SK-N-SH (cell line): ENCODE results near the gene TRPV6. TPM values are rescaled to one million over a fixed set of nuclear protein-coding genes. Genes with fewer than 3 reads are reported as not detected.

Experiments used
- CTCF ChIA-PET: fragments of 300-600, 350-600 bp; formaldehyde crosslinking; extraction: SDS; loops from one replicate; lab custom pipeline; 2021; lab: Yijun Ruan, JAX
- POLR2A ChIA-PET: fragments of 350-600 bp; sonication (Branson Sonifier 250); formaldehyde crosslinking; extraction: SDS; loops from one replicate; lab custom pipeline; 2020; ENCODE audit warnings: antibody characterized with exemption, inconsistent platforms; lab: Yijun Ruan, JAX
- DNase-seq: peaks from one replicate; pipeline ENCODE4 v3.0.0; 2012
- H2AFZ ChIP-seq: fragments of 200-600 bp; sonication (generic); 2 replicates; pipeline ENCODE4 v1.8.1; 2016; ENCODE audit warnings: antibody characterized with exemption, mild to moderate bottlenecking, low read depth
- H3F3A ChIP-seq: fragments of 200-600 bp; sonication (generic); replicated peaks from 2 replicates; pipeline ENCODE3; 2016; ENCODE audit warnings: antibody characterized with exemption, mild to moderate bottlenecking; ENCODE audit not compliant: insufficient read depth
- H3K27ac ChIP-seq, 2 experiments: fragments of 200-500 bp in 1 of 2; fragments of 200-600 bp in 1 of 2; sonication (Bioruptor generic) in 1 of 2; sonication (generic), shearing (Covaris generic) in 1 of 2; 2 replicates each; pipeline versions ENCODE4 v1.5.1 to v1.6.1; 2014 to 2016; ENCODE audit warnings: low read depth in 2 of 2, inconsistent platforms in 1 of 2, low read length in 1 of 2, mild to moderate bottlenecking in 1 of 2, mixed read lengths in 1 of 2
- H3K27me3 ChIP-seq: fragments of 200-600 bp; sonication (generic), shearing (Covaris generic); 2 replicates; pipeline ENCODE4 v1.6.1; 2016; ENCODE audit warnings: mixed run types; ENCODE audit not compliant: insufficient read depth
- H3K36me3 ChIP-seq, 2 experiments: fragments of 200-500 bp in 1 of 2; fragments of 200-600 bp in 1 of 2; sonication (Bioruptor generic) in 1 of 2; sonication (generic) in 1 of 2; replicated peaks in 1 of 2; 2 replicates each; pipeline versions ENCODE3 to v1.5.1; 2014 to 2016; ENCODE audit warnings: low read length in 1 of 2, mild to moderate bottlenecking in 1 of 2; ENCODE audit not compliant: insufficient read depth in 2 of 2, control insufficient read depth in 1 of 2
- H3K4me1 ChIP-seq, 2 experiments: fragments of 200-500 bp in 1 of 2; fragments of 200-600 bp in 1 of 2; sonication (Bioruptor generic) in 1 of 2; sonication (generic), shearing (Covaris generic) in 1 of 2; 2 replicates each; pipeline versions ENCODE4 v1.5.1 to v1.6.1; 2014 to 2016; ENCODE audit warnings: low read depth in 1 of 2, low read length in 1 of 2, mixed run types in 1 of 2; ENCODE audit not compliant: insufficient read depth in 2 of 2, control insufficient read depth in 1 of 2
- H3K4me2 ChIP-seq: fragments of 200-600 bp; sonication (generic), shearing (Covaris generic); 2 replicates; pipeline ENCODE4 v1.6.1; 2017; ENCODE audit warnings: mixed run types
- H3K4me3 ChIP-seq, 2 experiments: fragments of 200-500 bp in 1 of 2; fragments of 200-600 bp in 1 of 2; sonication (Bioruptor generic) in 1 of 2; sonication (generic), shearing (Covaris generic) in 1 of 2; 2 replicates each; pipeline versions ENCODE4 v1.5.1 to v1.8.1; 2014 to 2016; ENCODE audit warnings: low read depth in 2 of 2, inconsistent platforms in 1 of 2, low read length in 1 of 2, mild to moderate bottlenecking in 1 of 2, mixed read lengths in 1 of 2, moderate library complexity in 1 of 2
- H3K79me2 ChIP-seq: fragments of 200-600 bp; sonication (generic); 2 replicates; pipeline ENCODE4 v1.8.1; 2017; ENCODE audit warnings: mild to moderate bottlenecking; ENCODE audit not compliant: insufficient read depth
- H3K9ac ChIP-seq: fragments of 200-600 bp; sonication (generic); 2 replicates; pipeline ENCODE4 v1.6.1; 2017; ENCODE audit warnings: mixed run types
- H3K9me2 ChIP-seq: fragments of 200-600 bp; sonication (generic); 2 replicates; pipeline ENCODE4 v1.6.1; 2017; ENCODE audit warnings: mixed run types
- H3K9me3 ChIP-seq: fragments of 200-600 bp; sonication (generic); 2 replicates; pipeline ENCODE4 v1.6.1; 2017; ENCODE audit warnings: mixed run types, mild to moderate bottlenecking, moderate library complexity
- H4K20me1 ChIP-seq: fragments of 200-600 bp; sonication (generic); 2 replicates; pipeline ENCODE4 v1.6.1; 2017; ENCODE audit warnings: mild to moderate bottlenecking, mixed run types; ENCODE audit not compliant: insufficient read depth
- FOSL2 ChIP-seq: IDR thresholded peaks from 2 replicates; pipeline ENCODE4 v1.4.0; 2012; ENCODE audit warnings: low read depth, mild to moderate bottlenecking, moderate library complexity, borderline replicate concordance
- FOXJ3 ChIP-seq: sonication (generic); formaldehyde crosslinking; IDR thresholded peaks from 2 replicates; pipeline ENCODE4 v1.5.1; 2020; ENCODE audit warnings: mild to moderate bottlenecking, missing genetic modification reagents
- FOXM1 ChIP-seq: IDR thresholded peaks from 2 replicates; pipeline ENCODE4 v1.4.0; 2012; ENCODE audit warnings: low read depth, mild to moderate bottlenecking
- GATA2 ChIP-seq: sonication (generic); formaldehyde crosslinking; IDR thresholded peaks from 2 replicates; pipeline ENCODE4 v1.5.0; 2020; ENCODE audit warnings: mild to moderate bottlenecking, missing genetic modification reagents
- IRF3 ChIP-seq: fragments of 150-350 bp; IDR thresholded peaks from 2 replicates; pipeline ENCODE4 v1.6.1; 2016; ENCODE audit warnings: mild to moderate bottlenecking, low read depth, low read length
- JUND ChIP-seq: IDR thresholded peaks from 2 replicates; pipeline ENCODE4 v1.4.0; 2012
- NFIC ChIP-seq: IDR thresholded peaks from 2 replicates; pipeline ENCODE4 v1.4.0; 2012; ENCODE audit warnings: borderline replicate concordance
- POLR2AphosphoS5 ChIP-seq: IDR thresholded peaks from 2 replicates; pipeline ENCODE4 v1.6.1; 2012; ENCODE audit warnings: low read depth, low read length
- RAD21 ChIP-seq: IDR thresholded peaks from 2 replicates; pipeline ENCODE4 v1.6.1; 2012; ENCODE audit warnings: mild to moderate bottlenecking, low read length
- RCOR1 ChIP-seq: fragments of 150-350 bp; IDR thresholded peaks from 2 replicates; pipeline ENCODE4 v1.6.1; 2017; ENCODE audit warnings: antibody characterized with exemption, low read length
- RFX5 ChIP-seq: IDR thresholded peaks from 2 replicates; pipeline ENCODE4 v1.6.1; 2012; ENCODE audit warnings: mild to moderate bottlenecking, improper control_type of control experiment, low read length
- SMC3 ChIP-seq: IDR thresholded peaks from 2 replicates; pipeline ENCODE4 v1.6.1; 2012; ENCODE audit warnings: low read depth, low read length, improper control_type of control experiment
- TAF1 ChIP-seq: IDR thresholded peaks from 2 replicates; pipeline ENCODE4 v1.6.1; 2012; ENCODE audit warnings: low read depth, mild to moderate bottlenecking, low read length, moderate library complexity, borderline replicate concordance
- TCF12 ChIP-seq: IDR thresholded peaks from 2 replicates; pipeline ENCODE4 v1.4.0; 2012
- TEAD4 ChIP-seq: IDR thresholded peaks from 2 replicates; pipeline ENCODE4 v1.4.0; 2012; ENCODE audit warnings: mild to moderate bottlenecking, borderline replicate concordance; ENCODE audit not compliant: insufficient read depth
- USF2 ChIP-seq: fragments of 150-350 bp; IDR thresholded peaks from 2 replicates; pipeline ENCODE4 v1.6.1; 2017; ENCODE audit warnings: antibody characterized with exemption, low read length, low read depth, borderline replicate concordance
- YY1 ChIP-seq: IDR thresholded peaks from 2 replicates; pipeline ENCODE4 v1.4.0; 2012; ENCODE audit warnings: low read depth, mild to moderate bottlenecking
- WGBS: methylation state at CpG from one replicate; pipeline ENCODE4 v1.1.6; 2017; ENCODE audit warnings: low lambda C conversion rate; 5-methylcytosine and 5-hydroxymethylcytosine counted together
- polyA plus RNA-seq, 3 experiments: library from polyadenylated mRNA; depleted of rRNA; stranded (reverse); fragments of >200 nt; gene quantifications; 2 replicates each; pipeline ENCODE4 v1.2.3, GENCODE V29; 2012
- TF ChIP-seq, protein P1 (sequence below): IDR thresholded peaks from 2 replicates; pipeline ENCODE4 v1.4.0; 2012; ENCODE audit warnings: low read depth
- TF ChIP-seq, protein P2 (sequence below): fragments of 200-600 bp; sonication (generic); IDR thresholded peaks from 2 replicates; pipeline ENCODE4 v1.6.1; 2017; ENCODE audit warnings: antibody characterized with exemption, mild to moderate bottlenecking, moderate library complexity

TRPV6 gene
- polyA plus RNA-seq, 1 of the 3 experiments (the other 2 are of a cell fraction): not detected

- no peak for TF ChIP-seq RAD21
- no peak for TF ChIP-seq FOSL2
- no peak for TF ChIP-seq JUND
- TF ChIP-seq POLR2AphosphoS5: no peak
- no peak for TF ChIP-seq RFX5
- TF ChIP-seq NFIC: no peak
- TF ChIP-seq USF2: no peak
- TF ChIP-seq FOXJ3 (CRISPR knock-in tag): no peak
Measured at GRCh38 chr7:142868986-142869415, 16.5 kb downstream of the TRPV6 start (continued).

- H3K4me1 ChIP-seq: no peaks in the 10 kb centered on the region
- H3K9me2 ChIP-seq: no peaks in the 10 kb centered on the region
- H3K79me2 ChIP-seq: no peaks in the 10 kb centered on the region
- H3K9ac ChIP-seq: no peak overlapping the region
- no peak overlapping the region for H3K27ac ChIP-seq
- no peak for TF ChIP-seq RCOR1
- TF ChIP-seq, protein P1, sequence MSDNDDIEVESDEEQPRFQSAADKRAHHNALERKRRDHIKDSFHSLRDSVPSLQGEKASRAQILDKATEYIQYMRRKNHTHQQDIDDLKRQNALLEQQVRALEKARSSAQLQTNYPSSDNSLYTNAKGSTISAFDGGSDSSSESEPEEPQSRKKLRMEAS: no peak
- no peak for TF ChIP-seq TAF1
- TF ChIP-seq, protein P2, sequence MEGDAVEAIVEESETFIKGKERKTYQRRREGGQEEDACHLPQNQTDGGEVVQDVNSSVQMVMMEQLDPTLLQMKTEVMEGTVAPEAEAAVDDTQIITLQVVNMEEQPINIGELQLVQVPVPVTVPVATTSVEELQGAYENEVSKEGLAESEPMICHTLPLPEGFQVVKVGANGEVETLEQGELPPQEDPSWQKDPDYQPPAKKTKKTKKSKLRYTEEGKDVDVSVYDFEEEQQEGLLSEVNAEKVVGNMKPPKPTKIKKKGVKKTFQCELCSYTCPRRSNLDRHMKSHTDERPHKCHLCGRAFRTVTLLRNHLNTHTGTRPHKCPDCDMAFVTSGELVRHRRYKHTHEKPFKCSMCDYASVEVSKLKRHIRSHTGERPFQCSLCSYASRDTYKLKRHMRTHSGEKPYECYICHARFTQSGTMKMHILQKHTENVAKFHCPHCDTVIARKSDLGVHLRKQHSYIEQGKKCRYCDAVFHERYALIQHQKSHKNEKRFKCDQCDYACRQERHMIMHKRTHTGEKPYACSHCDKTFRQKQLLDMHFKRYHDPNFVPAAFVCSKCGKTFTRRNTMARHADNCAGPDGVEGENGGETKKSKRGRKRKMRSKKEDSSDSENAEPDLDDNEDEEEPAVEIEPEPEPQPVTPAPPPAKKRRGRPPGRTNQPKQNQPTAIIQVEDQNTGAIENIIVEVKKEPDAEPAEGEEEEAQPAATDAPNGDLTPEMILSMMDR: no peak
- TF ChIP-seq IRF3: no peak
- TF ChIP-seq YY1: no peak
- TF ChIP-seq NFIC: no peak
- TF ChIP-seq FOXM1: no peak
- no peak for TF ChIP-seq SMC3
- no peak for TF ChIP-seq TEAD4
- TF ChIP-seq GATA2: no peak
- TF ChIP-seq TCF12: no peak
- TF ChIP-seq, all 33 proteins: peak for 0
- no peak overlapping the region for H3K4me2 ChIP-seq
- ChIA-PET POLR2A (no interaction called here), CTCF (interaction anchor here (0.6 to 12.2 kb wide), 10 partner anchors 11 to 385 kb away, joined by 3 to 154 read pairs (median 16); partner anchors contain the start of gene EPHB6)
- H3K9me3 ChIP-seq: no peaks in the 10 kb centered on the region
- peaks cover 5% of the 10 kb centered on the region; the same call in 1 of the 2 replicates for H3K27me3 ChIP-seq
- no peaks in the 10 kb centered on the region for H3F3A ChIP-seq
- H3K36me3 ChIP-seq: no peaks in the 10 kb centered on the region
- no peak for DNase-seq
- no peaks in the 10 kb centered on the region for H4K20me1 ChIP-seq
- H2AFZ ChIP-seq: no peak overlapping the region
- WGBS: 74% methylated on average over 30 of the region's 31 CpGs
- no peak overlapping the region for H3K4me3 ChIP-seq
Measured at GRCh38 chr7:142868188-142868985, 17.2 kb downstream of the TRPV6 start.
